ENCODE data around the gene RALGPS2. TPM values are rescaled to one million over a fixed set of nuclear protein-coding genes. Genes with fewer than 3 reads are reported as not detected.

The RALGPS2 gene
- polyA plus RNA-seq, 3 donors: 2.0 to 4.2 (median 2.3) TPM

DNA sequence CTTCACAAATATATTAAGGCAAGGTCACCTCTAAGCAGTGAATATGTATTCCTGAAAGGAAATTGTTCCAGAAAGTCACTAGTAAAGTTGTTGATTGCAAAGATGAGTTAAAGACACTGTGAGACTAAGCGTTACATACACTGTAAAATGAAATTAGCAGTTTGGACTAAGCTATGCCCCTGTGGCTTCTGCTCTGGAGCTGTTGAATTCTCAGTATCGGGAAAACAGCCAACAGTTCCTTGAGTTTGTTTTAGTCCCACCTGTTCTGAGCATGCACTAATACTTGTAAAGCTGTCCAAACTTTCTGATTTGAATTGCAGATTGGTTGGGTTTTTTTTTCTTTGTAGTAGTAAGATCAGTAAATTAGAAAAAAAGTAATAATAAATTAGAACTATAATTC, 124.9 kb downstream of the RALGPS2 start:
- DNase-seq: no peak
- Mint-ChIP-seq H3K9me3 (no peaks in the 10 kb centered on the region), H3K27me3 (ENCODE audit: low read depth in 3 of 3) (no peaks in the 10 kb centered on the region), H3K4me3 (no peak overlapping the region), H3K4me1 (no peaks in the 10 kb centered on the region), H3K27ac (no peak overlapping the region), H3K36me3 (no peaks in the 10 kb centered on the region)
- Histone ChIP-seq H3K36me3 (replicated peaks in 1 of 2; ENCODE audit: control insufficient read depth in 1 of 2, insufficient read depth in 2 of 2, low read length in 2 of 2) (no peaks in the 10 kb centered on the region), H4K20me1 (ENCODE audit: insufficient read depth, low read length) (no peaks in the 10 kb centered on the region), H3K79me2 (ENCODE audit: insufficient read depth, low read length) (no peaks in the 10 kb centered on the region), H3K4me1 (ENCODE audit: control insufficient read depth in 1 of 2, insufficient read depth in 2 of 2, low read length in 2 of 2) (no peaks in the 10 kb centered on the region), H3K4me2 (replicated peaks; ENCODE audit: extremely low read depth, low read length, poor library complexity, severe bottlenecking) (no peak overlapping the region), H3K27me3 (ENCODE audit: control insufficient read depth in 2 of 2, insufficient read depth in 2 of 2, low read length in 2 of 2) (no peaks in the 10 kb centered on the region), H3K4me3 (replicated peaks in 1 of 3; ENCODE audit: low read depth in 2 of 3, low read length in 3 of 3) (no peak overlapping the region), H3K27ac (ENCODE audit: low read depth in 1 of 2, low read length in 2 of 2) (no peak overlapping the region), H2AFZ (ENCODE audit: insufficient read depth, low read depth, low read length, poor library complexity, severe bottlenecking) (no peak overlapping the region), H3K9ac (ENCODE audit: insufficient read depth, low read length, poor library complexity, severe bottlenecking) (no peak overlapping the region), H3K9me3 (replicated peaks in 1 of 2; ENCODE audit: control insufficient read depth in 1 of 2, insufficient read depth in 1 of 2, low read length in 2 of 2) (no peaks in the 10 kb centered on the region)
- 95% methylated on average over 2 of the region's 2 CpGs for WGBS (ENCODE audit: insufficient coverage)
- TF ChIP-seq, protein P1, sequence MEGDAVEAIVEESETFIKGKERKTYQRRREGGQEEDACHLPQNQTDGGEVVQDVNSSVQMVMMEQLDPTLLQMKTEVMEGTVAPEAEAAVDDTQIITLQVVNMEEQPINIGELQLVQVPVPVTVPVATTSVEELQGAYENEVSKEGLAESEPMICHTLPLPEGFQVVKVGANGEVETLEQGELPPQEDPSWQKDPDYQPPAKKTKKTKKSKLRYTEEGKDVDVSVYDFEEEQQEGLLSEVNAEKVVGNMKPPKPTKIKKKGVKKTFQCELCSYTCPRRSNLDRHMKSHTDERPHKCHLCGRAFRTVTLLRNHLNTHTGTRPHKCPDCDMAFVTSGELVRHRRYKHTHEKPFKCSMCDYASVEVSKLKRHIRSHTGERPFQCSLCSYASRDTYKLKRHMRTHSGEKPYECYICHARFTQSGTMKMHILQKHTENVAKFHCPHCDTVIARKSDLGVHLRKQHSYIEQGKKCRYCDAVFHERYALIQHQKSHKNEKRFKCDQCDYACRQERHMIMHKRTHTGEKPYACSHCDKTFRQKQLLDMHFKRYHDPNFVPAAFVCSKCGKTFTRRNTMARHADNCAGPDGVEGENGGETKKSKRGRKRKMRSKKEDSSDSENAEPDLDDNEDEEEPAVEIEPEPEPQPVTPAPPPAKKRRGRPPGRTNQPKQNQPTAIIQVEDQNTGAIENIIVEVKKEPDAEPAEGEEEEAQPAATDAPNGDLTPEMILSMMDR (IDR thresholded peaks at IDR 0.05): no peak
- intact Hi-C loops (cut with micrococcal nuclease): no loop called here

- TF ChIP-seq, protein P1 (IDR thresholded peaks at IDR 0.05): no peak
- no peaks in the 10 kb centered on the region for H3K79me2 ChIP-seq (ENCODE audit: insufficient read depth, low read length)
- no peak overlapping the region for H2AFZ ChIP-seq (ENCODE audit: insufficient read depth, low read depth, low read length, poor library complexity, severe bottlenecking)
- H3K9ac ChIP-seq (ENCODE audit: insufficient read depth, low read length, poor library complexity, severe bottlenecking): no peak overlapping the region
- Mint-ChIP-seq H3K4me1 (no peaks in the 10 kb centered on the region), H3K4me3 (no peak overlapping the region), H3K36me3 (peaks cover 0 to 2% of the 10 kb centered on the region in 2 donors), H3K9me3 (no peaks in the 10 kb centered on the region), H3K27ac (no peak overlapping the region), H3K27me3 (ENCODE audit: low read depth in 3 of 3) (no peaks in the 10 kb centered on the region)
- intact Hi-C loops (cut with micrococcal nuclease): no loop called here
- no peaks in the 10 kb centered on the region for H4K20me1 ChIP-seq (ENCODE audit: insufficient read depth, low read length)
- H3K36me3 ChIP-seq (replicated peaks in 1 of 2; ENCODE audit: control insufficient read depth in 1 of 2, insufficient read depth in 2 of 2, low read length in 2 of 2): no peaks in the 10 kb centered on the region
- no peak overlapping the region for H3K4me2 ChIP-seq (replicated peaks; ENCODE audit: extremely low read depth, low read length, poor library complexity, severe bottlenecking)
- no peak overlapping the region for H3K4me3 ChIP-seq (replicated peaks in 1 of 3; ENCODE audit: low read depth in 2 of 3, low read length in 3 of 3)
- H3K4me1 ChIP-seq (ENCODE audit: control insufficient read depth in 1 of 2, insufficient read depth in 2 of 2, low read length in 2 of 2): no peaks in the 10 kb centered on the region
- WGBS (ENCODE audit: insufficient coverage): no CpG with 5 or more reads among the region's 2 CpGs
- DNase-seq: no peak
- H3K27me3 ChIP-seq (ENCODE audit: control insufficient read depth in 2 of 2, insufficient read depth in 2 of 2, low read length in 2 of 2): no peaks in the 10 kb centered on the region
- no peaks in the 10 kb centered on the region for H3K9me3 ChIP-seq (replicated peaks in 1 of 2; ENCODE audit: control insufficient read depth in 1 of 2, insufficient read depth in 1 of 2, low read length in 2 of 2)
- no peak overlapping the region for H3K27ac ChIP-seq (ENCODE audit: low read depth in 1 of 2, low read length in 2 of 2)
These were observed 132.1 kb downstream of the RALGPS2 start for GRCh38 chr1:178857126-178857525.
